K562 (cell line): ENCODE results near the gene DAPK1. TPM values are rescaled to one million over a fixed set of nuclear protein-coding genes. Genes with fewer than 3 reads are reported as not detected.
A peak's percentile ranks its signal among the peaks of the same experiment; 100 is the strongest.

Experiments used
- ATF7 ChIP-seq: fragments of 450-650 bp; IDR thresholded peaks from 2 replicates; pipeline ENCODE4 v1.7.1; 2014; ENCODE audit warnings: mild to moderate bottlenecking, moderate library complexity
- BDP1 ChIP-seq: IDR thresholded peaks from 3 replicates; pipeline ENCODE4 v1.6.1; 2011; ENCODE audit not compliant: insufficient read length, insufficient read depth
- CBFA2T2 ChIP-seq: fragments of 450-650 bp; conservative IDR thresholded peaks from 2 replicates; pipeline ENCODE4 v1.6.1; 2017; ENCODE audit warnings: mild to moderate bottlenecking
- CBFA2T3 ChIP-seq: fragments of 450-650 bp; IDR thresholded peaks from 2 replicates; pipeline ENCODE4 v1.6.1; 2017
- CEBPB ChIP-seq: fragments of 450-650 bp; IDR thresholded peaks from 2 replicates; pipeline ENCODE4 v1.6.1; 2016; ENCODE audit warnings: missing genetic modification characterization, missing compliant biosample characterization
- CREM ChIP-seq: IDR thresholded peaks from 2 replicates; pipeline ENCODE4 v1.6.1; 2014; ENCODE audit warnings: antibody characterized with exemption, low read depth
- EHMT2 ChIP-seq: fragments of 450-650 bp; IDR thresholded peaks from 2 replicates; pipeline ENCODE4 v1.6.1; 2018; ENCODE audit warnings: antibody characterized with exemption
- HDAC1 ChIP-seq, 2 experiments: fragments of 450-650 bp; IDR thresholded peaks; 2 replicates each; pipeline ENCODE4 v1.6.1; 2016 to 2017; ENCODE audit warnings: inconsistent platforms in 1 of 2, mild to moderate bottlenecking in 1 of 2, moderate library complexity in 1 of 2
- HDAC2 ChIP-seq: fragments of 450-650 bp; IDR thresholded peaks from 2 replicates; pipeline ENCODE4 v1.6.1; 2016; ENCODE audit warnings: mild to moderate bottlenecking
- JUND ChIP-seq, 2 experiments: IDR thresholded peaks; 2 replicates in 1 of 2; 3 replicates in 1 of 2; pipeline ENCODE4 v1.6.1; 2011; ENCODE audit warnings: borderline replicate concordance in 2 of 2, low read depth in 2 of 2, low read length in 2 of 2, improper control_type of control experiment in 1 of 2, missing biosample characterization in 1 of 2, missing genetic modification characterization in 1 of 2, missing genetic modification reagents in 1 of 2
- LCOR ChIP-seq: sonication (generic); formaldehyde crosslinking; IDR thresholded peaks from 2 replicates; pipeline ENCODE4 v1.8.0; 2022; ENCODE audit warnings: mild to moderate bottlenecking, missing genetic modification reagents
- MECOM ChIP-seq: fragments of 250-450 bp; sonication (Bioruptor Pico); IDR thresholded peaks from 2 replicates; pipeline ENCODE4 v1.8.0; 2022; ENCODE audit warnings: inconsistent platforms
- MEIS2 ChIP-seq: fragments of 450-650 bp; IDR thresholded peaks from 2 replicates; pipeline ENCODE4 v1.6.1; 2014; ENCODE audit warnings: mild to moderate bottlenecking; ENCODE audit not compliant: partially characterized antibody
- MTA1 ChIP-seq: fragments of 450-650 bp; IDR thresholded peaks from 2 replicates; pipeline ENCODE4 v1.6.1; 2017; ENCODE audit warnings: borderline replicate concordance
- MTA2 ChIP-seq: fragments of 450-650 bp; IDR thresholded peaks from 2 replicates; pipeline ENCODE4 v1.6.1; 2016; ENCODE audit warnings: low read depth
- NCOR1 ChIP-seq: fragments of 450-650 bp; IDR thresholded peaks from 2 replicates; pipeline ENCODE4 v1.6.1; 2016; ENCODE audit warnings: mild to moderate bottlenecking, moderate library complexity
- POLR2AphosphoS5 ChIP-seq: IDR thresholded peaks from 2 replicates; pipeline ENCODE4 v1.6.1; 2011; ENCODE audit warnings: mild to moderate bottlenecking, low read depth, low read length, moderate library complexity; ENCODE audit not compliant: control insufficient read depth, insufficient read depth
- RNF2 ChIP-seq: sonication (generic); IDR thresholded peaks from 2 replicates; pipeline ENCODE4 v1.6.1; 2016
- SLC30A9 ChIP-seq: fragments of 250-450 bp; sonication (Bioruptor Pico); IDR thresholded peaks from 2 replicates; pipeline ENCODE4 v1.8.0; 2022; ENCODE audit warnings: mild to moderate bottlenecking, moderate library complexity
- TBL1XR1 ChIP-seq, 2 experiments: IDR thresholded peaks; 2 replicates each; pipeline ENCODE4 v1.6.1; 2012; ENCODE audit warnings: improper control_type of control experiment in 2 of 2, low read length in 2 of 2, mild to moderate bottlenecking in 1 of 2
- TGIF2 ChIP-seq: sonication (generic); formaldehyde crosslinking; IDR thresholded peaks from 2 replicates; pipeline ENCODE4 v1.8.1; 2022; ENCODE audit warnings: mild to moderate bottlenecking, missing genetic modification reagents, moderate library complexity
- TRIM24 ChIP-seq, 2 experiments: fragments of 450-650 bp; IDR thresholded peaks; 2 replicates each; pipeline ENCODE4 v1.6.1; 2016
- ZNF212 ChIP-seq: fragments of 450-650 bp; formaldehyde crosslinking; IDR thresholded peaks from 2 replicates; pipeline ENCODE4 v1.4.0; 2020; ENCODE audit warnings: mild to moderate bottlenecking
- ZNF589 ChIP-seq: fragments of 200-800 bp; sonication (Bioruptor generic); IDR thresholded peaks from 2 replicates; pipeline ENCODE4 v1.6.1; 2016; ENCODE audit warnings: low read depth, missing genetic modification characterization, missing compliant biosample characterization
- ZNF766 ChIP-seq: fragments of 200-800 bp; sonication (Bioruptor generic); conservative IDR thresholded peaks from 2 replicates; pipeline ENCODE4 v1.6.1; 2016; ENCODE audit warnings: missing genetic modification characterization, missing compliant biosample characterization
- polyA plus RNA-seq, 8 experiments: library from polyadenylated mRNA; depleted of rRNA in 4 of 8; stranded (reverse) in 5 of 8; unstranded in 3 of 8; fragments of >200 nt; fragmentation: Nextera tagmentation in 2 of 8; fragmentation: Illumina TruSeq in 1 of 8; extraction: Ambion mirVana in 2 of 8; extraction: Trizol in 1 of 8; gene quantifications; 2 replicates each; pipeline versions ENCODE4 v1.2.1 to v1.2.3, GENCODE V29; 2011 to 2014; ENCODE audit warnings: inconsistent platforms in 1 of 8, missing spikeins in 1 of 8
- total RNA-seq, 7 experiments: library from RNA; depleted of rRNA in 6 of 7; stranded (reverse); fragments of >200 nt in 6 of 7; fragmentation: Illumina TruSeq in 2 of 7; extraction: Trizol in 2 of 7; gene quantifications; 2 replicates each; pipeline versions ENCODE4 v1.2.1 to v1.2.3, GENCODE V29; 2011 to 2021; ENCODE audit warnings: low replicate concordance in 1 of 7
- TF ChIP-seq, protein P1 (sequence below): IDR thresholded peaks from 3 replicates; pipeline ENCODE4 v1.6.1; 2011; ENCODE audit warnings: borderline replicate concordance, mild to moderate bottlenecking, moderate library complexity; ENCODE audit not compliant: insufficient read length; ENCODE audit errors: extremely low read depth
- TF ChIP-seq, protein P2 (sequence below): sonication (generic); formaldehyde crosslinking; IDR thresholded peaks from 2 replicates; pipeline ENCODE4 v1.8.0; 2022; ENCODE audit warnings: missing genetic modification reagents, mild to moderate bottlenecking, borderline replicate concordance
- TF ChIP-seq, protein P3 (sequence below): fragments of 250-450 bp; sonication (Bioruptor Pico); IDR thresholded peaks from 2 replicates; pipeline ENCODE4 v1.4.0; 2020

DAPK1 gene
- total and polyA plus RNA-seq, 9 of the 15 experiments (the other 6 are each of a cell fraction or from before 2014, with no cell fraction given) = 1.7 to 26.4 (median 15.8) TPM

DNA sequence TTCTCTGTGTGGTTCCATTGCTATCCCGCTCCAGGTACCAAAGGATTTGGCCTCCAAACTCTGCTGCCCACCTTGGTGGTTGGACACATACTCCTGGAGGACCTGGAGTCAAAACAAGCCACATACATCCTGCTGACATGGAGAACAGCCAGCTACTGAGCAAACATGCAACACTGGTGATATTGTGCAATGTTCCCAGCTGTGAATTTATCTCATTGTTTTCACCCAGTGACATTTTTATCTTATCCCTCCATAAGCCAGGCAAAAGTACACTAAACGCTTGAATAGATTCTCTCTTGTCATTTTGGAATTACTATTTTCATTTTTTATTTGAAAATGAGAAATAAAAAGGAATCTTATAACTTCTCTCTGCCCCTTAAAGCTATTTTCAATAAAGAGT, 217.2 kb downstream of the DAPK1 start (continued):
- TF ChIP-seq HDAC1 (IDR thresholded peaks at IDR 0.05) = peak in 1 of 2 experiments; percentile 55; a peak in 1 of 4 replicates
- no peak for TF ChIP-seq TGIF2
- no peak for TF ChIP-seq ZNF212
- peak; percentile 83 for TF ChIP-seq ZNF766
- TF ChIP-seq RNF2 = peak; percentile 55; the same call in 1 of the 2 replicates
- TF ChIP-seq, protein P1, sequence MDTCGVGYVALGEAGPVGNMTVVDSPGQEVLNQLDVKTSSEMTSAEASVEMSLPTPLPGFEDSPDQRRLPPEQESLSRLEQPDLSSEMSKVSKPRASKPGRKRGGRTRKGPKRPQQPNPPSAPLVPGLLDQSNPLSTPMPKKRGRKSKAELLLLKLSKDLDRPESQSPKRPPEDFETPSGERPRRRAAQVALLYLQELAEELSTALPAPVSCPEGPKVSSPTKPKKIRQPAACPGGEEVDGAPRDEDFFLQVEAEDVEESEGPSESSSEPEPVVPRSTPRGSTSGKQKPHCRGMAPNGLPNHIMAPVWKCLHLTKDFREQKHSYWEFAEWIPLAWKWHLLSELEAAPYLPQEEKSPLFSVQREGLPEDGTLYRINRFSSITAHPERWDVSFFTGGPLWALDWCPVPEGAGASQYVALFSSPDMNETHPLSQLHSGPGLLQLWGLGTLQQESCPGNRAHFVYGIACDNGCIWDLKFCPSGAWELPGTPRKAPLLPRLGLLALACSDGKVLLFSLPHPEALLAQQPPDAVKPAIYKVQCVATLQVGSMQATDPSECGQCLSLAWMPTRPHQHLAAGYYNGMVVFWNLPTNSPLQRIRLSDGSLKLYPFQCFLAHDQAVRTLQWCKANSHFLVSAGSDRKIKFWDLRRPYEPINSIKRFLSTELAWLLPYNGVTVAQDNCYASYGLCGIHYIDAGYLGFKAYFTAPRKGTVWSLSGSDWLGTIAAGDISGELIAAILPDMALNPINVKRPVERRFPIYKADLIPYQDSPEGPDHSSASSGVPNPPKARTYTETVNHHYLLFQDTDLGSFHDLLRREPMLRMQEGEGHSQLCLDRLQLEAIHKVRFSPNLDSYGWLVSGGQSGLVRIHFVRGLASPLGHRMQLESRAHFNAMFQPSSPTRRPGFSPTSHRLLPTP = no peak
- TF ChIP-seq MECOM (CRISPR knock-in tag) = no peak
- peak; percentile 94 for TF ChIP-seq CBFA2T2
- peak; percentile 54; the same call in 1 of the 2 replicates for TF ChIP-seq ATF7
- peak; percentile 96 for TF ChIP-seq CBFA2T3
- TF ChIP-seq LCOR (CRISPR knock-in tag) = no peak
- TF ChIP-seq MTA2 = peak; percentile 81
- TF ChIP-seq NCOR1 = peak; percentile 89
- TF ChIP-seq MTA1 = 0 out of 2 replicates have a peak, but pooled peaks have one; percentile 27
- TF ChIP-seq, protein P2, sequence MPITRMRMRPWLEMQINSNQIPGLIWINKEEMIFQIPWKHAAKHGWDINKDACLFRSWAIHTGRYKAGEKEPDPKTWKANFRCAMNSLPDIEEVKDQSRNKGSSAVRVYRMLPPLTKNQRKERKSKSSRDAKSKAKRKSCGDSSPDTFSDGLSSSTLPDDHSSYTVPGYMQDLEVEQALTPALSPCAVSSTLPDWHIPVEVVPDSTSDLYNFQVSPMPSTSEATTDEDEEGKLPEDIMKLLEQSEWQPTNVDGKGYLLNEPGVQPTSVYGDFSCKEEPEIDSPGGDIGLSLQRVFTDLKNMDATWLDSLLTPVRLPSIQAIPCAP (CRISPR knock-in tag) = no peak
- TF ChIP-seq TRIM24 (IDR thresholded peaks at IDR 0.05) = peak; percentile 96
- TF ChIP-seq CEBPB (tag) = peak; percentile 100
- TF ChIP-seq HDAC2 = peak; percentile 39; the same call in 1 of the 2 replicates
- TF ChIP-seq TBL1XR1 (IDR thresholded peaks at IDR 0.05; ENCODE audit: low read length in 2 of 2) = peak in 1 of 2 experiments; percentile 72; a peak in 1 of 4 replicates
- 0 out of 2 replicates have a peak, but pooled peaks have one; percentile 45 for TF ChIP-seq CREM
- TF ChIP-seq BDP1 = no peak
- no peak for TF ChIP-seq SLC30A9 (CRISPR knock-in tag)
- TF ChIP-seq JUND (IDR thresholded peaks at IDR 0.05; ENCODE audit: borderline replicate concordance, low read depth, low read length) = peak; percentile 69; the same call in 1 of the 2 replicates
- TF ChIP-seq JUND (tag; IDR thresholded peaks at IDR 0.05; ENCODE audit: borderline replicate concordance, low read depth, low read length) = peak; percentile 51; the same call in 1 of the 3 replicates
- peak; percentile 80 for TF ChIP-seq POLR2AphosphoS5
- TF ChIP-seq, protein P3, sequence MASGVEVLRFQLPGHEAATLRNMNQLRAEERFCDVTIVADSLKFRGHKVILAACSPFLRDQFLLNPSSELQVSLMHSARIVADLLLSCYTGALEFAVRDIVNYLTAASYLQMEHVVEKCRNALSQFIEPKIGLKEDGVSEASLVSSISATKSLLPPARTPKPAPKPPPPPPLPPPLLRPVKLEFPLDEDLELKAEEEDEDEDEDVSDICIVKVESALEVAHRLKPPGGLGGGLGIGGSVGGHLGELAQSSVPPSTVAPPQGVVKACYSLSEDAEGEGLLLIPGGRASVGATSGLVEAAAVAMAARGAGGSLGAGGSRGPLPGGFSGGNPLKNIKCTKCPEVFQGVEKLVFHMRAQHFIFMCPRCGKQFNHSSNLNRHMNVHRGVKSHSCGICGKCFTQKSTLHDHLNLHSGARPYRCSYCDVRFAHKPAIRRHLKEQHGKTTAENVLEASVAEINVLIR (CRISPR knock-in tag) = no peak
- TF ChIP-seq MEIS2 = peak; percentile 67
- TF ChIP-seq ZNF589 (CRISPR knock-in tag) = peak; percentile 69; the same call in 1 of the 2 replicates
- TF ChIP-seq EHMT2 = no peak
